Measurements from ENCODE around the gene TMED6.
"Not testable (repeated sequence)": the region's sequence is repeated elsewhere in the genome, so short reads cannot be mapped to it uniquely, and the experiment has no call there.

Gene TMED6

DNA sequence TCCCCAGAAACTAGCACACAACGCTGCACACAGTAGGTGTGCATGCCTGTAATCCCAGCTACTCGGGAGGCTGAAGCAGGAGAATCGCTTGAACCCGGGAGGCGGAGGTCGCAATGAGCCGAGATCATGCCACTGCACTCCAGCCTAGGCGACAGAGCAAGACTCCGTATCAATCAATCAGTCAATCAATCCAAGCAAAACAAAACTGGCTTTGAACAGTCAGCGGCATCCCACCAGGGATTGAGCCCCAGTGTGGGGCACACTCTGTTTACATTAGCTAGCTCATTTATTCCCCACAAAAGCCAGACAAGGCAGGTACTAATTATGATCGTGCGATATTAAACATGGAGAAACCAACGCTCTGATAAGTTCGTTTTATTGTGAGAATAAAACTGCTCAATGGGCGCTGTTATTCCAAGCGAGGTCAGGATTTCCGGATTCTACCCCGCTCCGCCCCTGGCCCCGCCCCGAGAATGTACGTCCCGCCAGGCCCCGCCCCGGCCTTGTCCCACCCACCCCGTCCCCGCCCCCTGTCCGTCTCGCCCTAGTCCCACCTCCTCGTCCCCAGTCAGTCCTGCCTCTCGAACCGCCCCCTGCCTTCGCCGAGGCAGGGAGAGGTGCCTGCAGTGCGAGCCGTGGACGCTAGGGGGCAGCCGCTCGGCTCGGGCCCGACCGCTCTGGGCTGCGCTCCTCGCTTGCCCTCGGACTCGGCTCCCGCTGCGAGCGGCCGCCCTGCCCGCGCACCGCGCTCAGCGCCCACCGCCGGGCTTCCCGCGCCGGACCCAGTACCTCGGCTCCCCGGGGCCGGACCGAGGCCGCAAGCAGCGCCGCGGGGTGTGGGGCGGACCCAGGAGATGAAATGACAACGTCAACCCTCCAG, 40.7 kb downstream of the TMED6 start, which contains the start of gene VPS4A:
VPS4A (plus strand) TSS at position 698 of the 880 bp plus-strand sequence; CDS start at position 860, 162 bp downstream.
- no peak for TF ChIP-seq ZNF274 (IDR thresholded peaks at IDR 0.05; ENCODE audit: low read depth, low read length)
- peak within 1 kb of the TSS; percentile 92 for H3K4me3 ChIP-seq (ENCODE audit: low read length)

GRCh38 chr16:69309316-69309715, 42.3 kb downstream of the TMED6 start:
- TF ChIP-seq ZNF274 (IDR thresholded peaks at IDR 0.05; ENCODE audit: low read depth, low read length) = no peak
- no peak overlapping the region for H3K4me3 ChIP-seq (ENCODE audit: low read length)

DNA sequence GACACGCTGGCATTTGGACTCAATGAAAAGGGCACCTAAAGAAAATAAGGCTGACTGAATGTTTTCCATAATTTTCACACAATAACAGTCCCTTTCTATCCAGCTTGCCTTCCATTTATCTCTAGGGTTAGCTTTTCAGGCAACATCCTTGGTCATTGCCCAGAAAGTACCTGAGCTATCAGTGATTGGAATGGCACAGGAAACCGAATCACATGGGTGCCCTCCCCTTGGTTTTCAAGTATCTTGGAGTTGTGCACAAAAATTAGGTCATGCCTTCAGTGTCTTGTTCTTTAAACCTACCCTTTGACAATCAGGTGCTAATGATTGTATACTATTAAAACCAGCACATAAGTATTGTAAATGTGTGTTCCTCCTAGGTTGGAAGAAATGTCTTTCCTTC, 43.7 kb downstream of the TMED6 start:
- no peak for TF ChIP-seq ZNF274 (IDR thresholded peaks at IDR 0.05; ENCODE audit: low read depth, low read length)
- no peak overlapping the region for H3K4me3 ChIP-seq (ENCODE audit: low read length)

DNA sequence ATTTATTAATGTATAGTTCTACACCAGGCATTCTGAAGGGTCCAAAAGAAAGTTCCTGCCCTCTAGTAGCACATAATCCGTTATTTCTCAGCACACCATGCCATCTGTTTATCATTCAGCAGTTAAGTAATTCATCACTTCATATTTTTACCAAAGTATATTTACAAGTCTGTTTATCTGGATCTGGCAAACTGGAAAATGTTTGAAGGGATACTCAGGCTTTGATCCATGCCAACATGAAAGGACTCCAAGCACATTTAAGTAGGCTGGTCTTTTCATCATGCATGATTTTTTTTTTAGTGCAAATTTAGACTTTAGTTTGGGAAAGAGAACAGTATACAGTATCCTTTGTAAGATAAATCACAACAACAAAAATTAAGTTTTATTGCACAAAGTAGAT, 44.5 kb downstream of the TMED6 start:
- H3K4me3 ChIP-seq (ENCODE audit: low read length) = no peak overlapping the region
- no peak for TF ChIP-seq ZNF274 (IDR thresholded peaks at IDR 0.05; ENCODE audit: low read depth, low read length)

GRCh38 chr16:69306031-69306430, 45.6 kb downstream of the TMED6 start:
- TF ChIP-seq ZNF274 (IDR thresholded peaks at IDR 0.05; ENCODE audit: low read depth, low read length) = no peak
- H3K4me3 ChIP-seq (ENCODE audit: low read length) = no peak overlapping the region

GRCh38 chr16:69302301-69302700, 49.3 kb downstream of the TMED6 start:
- H3K4me3 ChIP-seq (ENCODE audit: low read length) = no peak overlapping the region
- TF ChIP-seq ZNF274 (IDR thresholded peaks at IDR 0.05; ENCODE audit: low read depth, low read length) = no peak

GRCh38 chr16:69301861-69302260, 49.7 kb downstream of the TMED6 start:
- no peak for TF ChIP-seq ZNF274 (IDR thresholded peaks at IDR 0.05; ENCODE audit: low read depth, low read length)
- H3K4me3 ChIP-seq (ENCODE audit: low read length) = no peak overlapping the region

- H3K4me3 ChIP-seq (ENCODE audit: low read length) = no peak overlapping the region
- no peak for TF ChIP-seq ZNF274 (IDR thresholded peaks at IDR 0.05; ENCODE audit: low read depth, low read length)
Observed at GRCh38 chr16:69301187-69301586, 50.4 kb downstream of the TMED6 start.

DNA sequence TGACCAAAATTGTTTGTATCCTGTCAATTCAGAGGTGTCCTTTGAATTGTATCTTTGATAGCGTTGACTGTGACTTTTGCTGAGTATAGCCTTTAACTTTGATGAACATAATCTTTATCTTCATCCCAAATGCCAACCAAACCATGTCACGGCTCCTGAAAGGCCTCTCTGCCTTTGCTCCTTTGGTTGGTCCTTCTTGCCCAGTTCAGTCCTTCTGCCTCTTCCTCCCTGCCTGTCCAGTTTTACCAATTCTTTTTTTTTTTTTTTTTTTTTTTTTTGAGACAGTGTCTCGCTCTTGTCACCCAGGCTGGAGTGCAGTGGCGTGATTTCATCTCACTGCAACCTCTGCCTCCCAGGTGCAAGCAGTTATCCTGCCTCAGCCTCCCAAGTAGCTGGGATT, 53.3 kb downstream of the TMED6 start:
- TF ChIP-seq ZNF274 (IDR thresholded peaks at IDR 0.05; ENCODE audit: low read depth, low read length) = no peak
- H3K4me3 ChIP-seq (ENCODE audit: low read length) = no peak overlapping the region

DNA sequence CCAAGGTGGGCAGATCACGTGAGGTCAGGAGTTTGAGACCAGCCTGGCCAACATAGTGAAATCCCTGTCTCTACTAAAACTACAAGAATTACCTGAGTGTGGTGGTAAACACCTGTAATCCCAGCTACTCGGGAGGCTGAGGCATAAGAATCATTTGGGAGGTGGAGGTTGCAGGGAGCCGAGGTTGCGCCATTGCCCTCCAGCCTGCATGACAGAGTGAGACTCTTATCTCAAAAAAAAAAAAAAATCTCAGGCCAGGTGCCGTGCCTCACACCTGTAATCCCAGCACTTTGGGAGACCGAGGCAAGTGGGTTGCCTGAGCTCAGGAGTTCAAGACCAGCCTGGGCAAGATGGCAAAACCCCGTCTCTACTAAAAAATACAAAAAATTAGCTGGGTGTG, 54.8 kb downstream of the TMED6 start:
- H3K4me3 ChIP-seq (ENCODE audit: low read length) = not testable (repeated sequence)

DNA sequence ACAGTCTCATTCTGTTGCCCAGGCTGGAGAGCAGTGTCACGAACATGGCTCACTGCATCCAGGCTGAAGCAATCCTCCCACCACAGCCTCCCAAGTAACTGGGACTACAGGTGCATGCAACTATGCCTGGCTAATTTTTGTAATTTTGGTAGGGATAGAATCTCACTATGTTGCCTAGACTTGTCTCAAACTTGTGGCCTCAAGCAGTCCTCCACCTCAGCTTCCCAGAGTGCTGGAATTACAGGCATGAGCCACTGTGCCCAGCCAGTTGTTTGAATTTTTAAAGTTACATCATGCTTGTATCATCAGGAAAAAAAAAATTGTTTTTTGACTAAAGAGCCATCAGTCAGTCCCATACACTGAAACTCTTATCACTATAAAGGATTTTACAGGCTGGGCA, 57.5 kb downstream of the TMED6 start:
- no peak overlapping the region for H3K4me3 ChIP-seq (ENCODE audit: low read length)
- TF ChIP-seq ZNF274 (IDR thresholded peaks at IDR 0.05; ENCODE audit: low read depth, low read length) = no peak

- TF ChIP-seq ZNF274 (IDR thresholded peaks at IDR 0.05; ENCODE audit: low read depth, low read length) = no peak
Observed at GRCh38 chr16:69293401-69293800, 58.2 kb downstream of the TMED6 start.

More at GRCh38 chr16:69293401-69293800, 58.2 kb downstream of the TMED6 start:
- no peak overlapping the region for H3K4me3 ChIP-seq (ENCODE audit: low read length)
